DOHH2 (cell line): ENCODE data around the gene MID1.

Source experiments
- H3F3A ChIP-seq: fragments of 200-600 bp; sonication (generic), shearing (Covaris generic); 2 replicates; pipeline ENCODE4 v1.6.0; 2016; ENCODE audit warnings: antibody characterized with exemption, mild to moderate bottlenecking; ENCODE audit not compliant: control insufficient read depth, insufficient read depth
- H3K27ac ChIP-seq: fragments of 200-600 bp; sonication (generic); 2 replicates; pipeline ENCODE4 v1.5.1; 2014; ENCODE audit warnings: low read depth, mild to moderate bottlenecking, low read length, moderate library complexity
- H3K27me3 ChIP-seq: fragments of 200-600 bp; sonication (generic); 2 replicates; pipeline ENCODE4 v1.6.1; 2014; ENCODE audit warnings: mild to moderate bottlenecking, low read length, mixed read lengths; ENCODE audit not compliant: control insufficient read depth
- H3K36me3 ChIP-seq: fragments of 200-600 bp; sonication (generic); 2 replicates; pipeline ENCODE4 v1.6.1; 2014; ENCODE audit warnings: mild to moderate bottlenecking, low read length, moderate library complexity, mixed read lengths; ENCODE audit not compliant: control insufficient read depth
- H3K4me1 ChIP-seq: fragments of 200-600 bp; sonication (generic); 2 replicates; pipeline ENCODE4 v1.6.1; 2014; ENCODE audit warnings: mild to moderate bottlenecking, low read length, mixed read lengths; ENCODE audit not compliant: control insufficient read depth
- H3K4me2 ChIP-seq: fragments of 200-600 bp; sonication (generic); 2 replicates; pipeline ENCODE4 v1.6.0; 2014; ENCODE audit warnings: mild to moderate bottlenecking, low read length, moderate library complexity
- H3K4me3 ChIP-seq: fragments of 200-600 bp; sonication (generic); 2 replicates; pipeline ENCODE4 v1.5.1; 2014; ENCODE audit warnings: mild to moderate bottlenecking, low read length, mixed read lengths
- H3K79me2 ChIP-seq: fragments of 200-600 bp; sonication (generic); 2 replicates; pipeline ENCODE4 v1.6.1; 2014; ENCODE audit warnings: mild to moderate bottlenecking, low read length, mixed read lengths; ENCODE audit not compliant: control insufficient read depth
- H3K9me2 ChIP-seq: fragments of 200-600 bp; sonication (generic); replicated peaks from 2 replicates; pipeline ENCODE4 v1.6.1; 2014; ENCODE audit warnings: mild to moderate bottlenecking, low read length, mixed read lengths; ENCODE audit not compliant: control insufficient read depth
- H3K9me3 ChIP-seq: fragments of 200-600 bp; sonication (generic); 2 replicates; pipeline ENCODE4 v1.6.1; 2014; ENCODE audit warnings: antibody characterized with exemption, low read length, mixed read lengths; ENCODE audit not compliant: control insufficient read depth, insufficient read depth
- H4K20me1 ChIP-seq: fragments of 200-600 bp; sonication (generic); 2 replicates; pipeline ENCODE4 v1.6.0; 2014; ENCODE audit warnings: low read depth, mild to moderate bottlenecking, antibody characterized with exemption, low read length, moderate library complexity; ENCODE audit not compliant: control insufficient read depth, insufficient read depth
- CTCF ChIP-seq: fragments of 200-600 bp; sonication (generic); IDR thresholded peaks from one replicate; pipeline ENCODE4 v1.5.1; 2014; ENCODE audit warnings: antibody characterized with exemption, mild to moderate bottlenecking, low read depth, low read length; ENCODE audit not compliant: poor library complexity, severe bottlenecking
- EZH2phosphoT487 ChIP-seq: fragments of 200-600 bp; sonication (generic); IDR thresholded peaks from 2 replicates; pipeline ENCODE4 v1.6.1; 2017; ENCODE audit warnings: borderline replicate concordance, mild to moderate bottlenecking, antibody characterized with exemption, low read length, moderate library complexity, mixed read lengths

The MID1 gene

GRCh38 chrX:10450229-10450958 is 170.0 kb downstream of the MID1 start:
- Histone ChIP-seq H3K27ac (no peak overlapping the region), H3K36me3 (no peaks in the 10 kb centered on the region), H3K27me3 (no peaks in the 10 kb centered on the region), H3K4me2 (no peak overlapping the region), H3K9me3 (no peaks in the 10 kb centered on the region), H3K4me1 (no peaks in the 10 kb centered on the region), H3K79me2 (no peaks in the 10 kb centered on the region), H4K20me1 (no peaks in the 10 kb centered on the region), H3F3A (no peaks in the 10 kb centered on the region), H3K4me3 (no peak overlapping the region), H3K9me2 (no peaks in the 10 kb centered on the region)
- TF ChIP-seq EZH2phosphoT487 = no peak
- TF ChIP-seq CTCF = no peak

- H3K9me3 ChIP-seq = no peaks in the 10 kb centered on the region
- H4K20me1 ChIP-seq = no peaks in the 10 kb centered on the region
- no peaks in the 10 kb centered on the region for H3K36me3 ChIP-seq
- H3K4me1 ChIP-seq = no peaks in the 10 kb centered on the region
- H3K9me2 ChIP-seq = no peaks in the 10 kb centered on the region
- no peak overlapping the region for H3K4me2 ChIP-seq
- H3K79me2 ChIP-seq = no peaks in the 10 kb centered on the region
- no peak overlapping the region for H3K27ac ChIP-seq
- no peak for TF ChIP-seq CTCF
- no peak for TF ChIP-seq EZH2phosphoT487
- H3K27me3 ChIP-seq = no peaks in the 10 kb centered on the region
- H3F3A ChIP-seq = no peaks in the 10 kb centered on the region
- H3K4me3 ChIP-seq = no peak overlapping the region
Observed at GRCh38 chrX:10447564-10448214, 172.7 kb downstream of the MID1 start.

GRCh38 chrX:10444204-10444603 is 176.2 kb downstream of the MID1 start:
- Histone ChIP-seq H3K4me2 (no peak overlapping the region), H3K27me3 (no peaks in the 10 kb centered on the region), H3K4me1 (no peaks in the 10 kb centered on the region), H3K4me3 (no peak overlapping the region), H3F3A (no peaks in the 10 kb centered on the region), H4K20me1 (no peaks in the 10 kb centered on the region), H3K9me2 (no peaks in the 10 kb centered on the region), H3K79me2 (no peaks in the 10 kb centered on the region), H3K27ac (no peak overlapping the region), H3K36me3 (no peaks in the 10 kb centered on the region), H3K9me3 (no peaks in the 10 kb centered on the region)
- no peak for TF ChIP-seq CTCF
- no peak for TF ChIP-seq EZH2phosphoT487
